WTC11 (cell line): ENCODE measurements around the gene OTOG.

Experiments
- MYBL2 ChIP-seq: sonication (generic); formaldehyde crosslinking; IDR thresholded peaks from 2 replicates; pipeline ENCODE4 v1.8.1; 2023; ENCODE audit warnings: mild to moderate bottlenecking, moderate library complexity, missing genetic modification reagents
- TF ChIP-seq, protein P1 (sequence below): fragments of 200-600 bp; IDR thresholded peaks from 2 replicates; pipeline ENCODE4 v1.8.0; 2022; ENCODE audit warnings: antibody characterized with exemption

- TF ChIP-seq MYBL2 (CRISPR knock-in tag) = no peak
- TF ChIP-seq, protein P1, sequence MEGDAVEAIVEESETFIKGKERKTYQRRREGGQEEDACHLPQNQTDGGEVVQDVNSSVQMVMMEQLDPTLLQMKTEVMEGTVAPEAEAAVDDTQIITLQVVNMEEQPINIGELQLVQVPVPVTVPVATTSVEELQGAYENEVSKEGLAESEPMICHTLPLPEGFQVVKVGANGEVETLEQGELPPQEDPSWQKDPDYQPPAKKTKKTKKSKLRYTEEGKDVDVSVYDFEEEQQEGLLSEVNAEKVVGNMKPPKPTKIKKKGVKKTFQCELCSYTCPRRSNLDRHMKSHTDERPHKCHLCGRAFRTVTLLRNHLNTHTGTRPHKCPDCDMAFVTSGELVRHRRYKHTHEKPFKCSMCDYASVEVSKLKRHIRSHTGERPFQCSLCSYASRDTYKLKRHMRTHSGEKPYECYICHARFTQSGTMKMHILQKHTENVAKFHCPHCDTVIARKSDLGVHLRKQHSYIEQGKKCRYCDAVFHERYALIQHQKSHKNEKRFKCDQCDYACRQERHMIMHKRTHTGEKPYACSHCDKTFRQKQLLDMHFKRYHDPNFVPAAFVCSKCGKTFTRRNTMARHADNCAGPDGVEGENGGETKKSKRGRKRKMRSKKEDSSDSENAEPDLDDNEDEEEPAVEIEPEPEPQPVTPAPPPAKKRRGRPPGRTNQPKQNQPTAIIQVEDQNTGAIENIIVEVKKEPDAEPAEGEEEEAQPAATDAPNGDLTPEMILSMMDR = no peak
Observed at GRCh38 chr11:17533341-17533740, 13.7 kb upstream of the OTOG start.
